CD4-positive, alpha-beta T cell treated with Interleukin-1 beta for 1 hour (primary cell): ENCODE measurements around the gene ASCC3.

Source experiments
- DNase-seq, 2 donors: peaks; one replicate each; pipeline ENCODE4 v3.0.0-alpha.2; 2020 to 2022

ASCC3 gene

DNA sequence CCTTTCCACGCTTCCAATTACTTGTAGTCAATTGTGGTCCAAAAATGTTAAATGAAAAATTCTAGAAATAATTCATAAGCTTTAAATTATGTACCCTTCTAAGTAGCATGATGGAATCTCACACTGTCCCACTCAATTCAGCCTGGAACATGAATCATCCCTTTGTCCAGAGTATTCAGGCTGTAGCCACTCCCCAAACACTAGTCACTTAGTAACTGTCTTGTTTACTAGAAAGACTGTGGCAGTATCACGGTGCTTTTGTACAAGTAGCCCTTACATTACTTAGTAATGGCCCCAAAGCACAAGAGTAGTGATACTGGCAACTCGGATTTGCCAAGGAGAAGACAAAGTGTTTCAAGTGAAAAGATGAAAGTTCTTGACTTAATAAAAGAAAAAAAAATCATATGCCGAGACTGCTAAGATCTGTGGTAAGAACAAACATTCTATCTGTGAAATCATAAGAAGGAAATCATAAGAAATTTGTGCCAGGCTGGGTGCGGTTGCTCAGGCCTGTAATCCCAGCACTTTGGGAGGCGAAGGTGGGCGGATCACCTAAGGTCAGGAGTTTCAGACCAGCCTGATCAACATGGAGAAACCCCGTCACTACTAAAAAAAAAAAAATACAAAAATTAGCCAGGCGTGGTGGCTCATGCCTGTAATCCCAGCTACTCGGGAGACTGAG is 247.9 kb downstream of the ASCC3 start:
- no peak for DNase-seq

DNA sequence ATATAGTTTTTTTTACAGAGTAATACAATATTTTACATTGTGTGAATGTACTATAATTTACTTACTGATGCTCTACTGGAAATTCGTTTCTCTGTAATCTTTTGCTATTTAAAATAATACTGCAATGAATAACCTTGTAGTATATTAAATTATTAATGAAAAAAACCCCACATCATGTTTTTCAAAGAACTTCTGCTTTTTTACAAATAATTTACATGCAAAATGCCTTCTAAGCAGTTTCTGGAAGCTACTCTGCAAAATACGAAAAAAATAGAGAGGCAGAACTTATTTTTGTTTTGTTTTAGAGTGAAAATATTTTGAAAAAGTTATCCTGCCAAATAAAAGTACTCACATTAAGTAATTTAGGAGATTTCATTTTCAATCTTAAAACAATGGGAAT is 250.6 kb downstream of the ASCC3 start:
- no peak for DNase-seq

GRCh38 chr6:100627911-100628758 is 253.0 kb downstream of the ASCC3 start:
- no peak for DNase-seq

DNA sequence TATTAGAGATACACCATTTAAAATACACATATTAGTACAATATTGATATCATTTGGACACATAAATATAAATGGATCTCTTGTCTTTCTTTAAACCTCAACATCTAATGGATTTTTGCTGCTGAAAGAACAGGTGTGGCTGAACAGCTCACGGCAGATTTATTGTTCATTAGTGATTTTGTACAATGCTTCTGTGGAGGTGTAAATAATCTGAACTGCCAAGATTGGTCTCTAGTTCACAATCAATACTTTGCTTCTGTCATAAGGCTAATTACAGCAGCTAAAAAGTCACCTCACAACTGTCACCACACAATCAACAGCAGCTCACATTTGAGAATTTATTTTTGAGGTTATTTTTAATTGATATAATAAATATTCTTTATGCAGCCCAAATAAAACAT is 254.4 kb downstream of the ASCC3 start:
- no peak for DNase-seq

- DNase-seq: no peak
Measured at GRCh38 chr6:100622907-100623692, 258.0 kb downstream of the ASCC3 start.

GRCh38 chr6:100620085-100620840 is 260.9 kb downstream of the ASCC3 start:
- DNase-seq: no peak

DNA sequence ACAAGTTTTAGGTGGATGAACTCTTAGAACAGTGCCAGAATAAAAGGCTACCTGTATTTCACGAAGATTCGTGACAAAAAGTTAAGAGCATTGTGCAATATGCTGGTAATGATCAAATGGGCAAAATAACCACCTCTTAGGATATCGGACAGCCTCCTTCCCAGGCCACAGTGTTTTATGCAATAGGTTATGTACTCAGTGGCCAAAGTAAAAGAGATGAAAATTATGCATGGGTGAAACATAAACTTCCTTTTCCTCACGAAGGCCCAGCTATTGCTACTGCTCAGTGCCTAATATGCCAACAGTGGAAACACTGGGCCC is 262.8 kb downstream of the ASCC3 start:
- no peak for DNase-seq

DNA sequence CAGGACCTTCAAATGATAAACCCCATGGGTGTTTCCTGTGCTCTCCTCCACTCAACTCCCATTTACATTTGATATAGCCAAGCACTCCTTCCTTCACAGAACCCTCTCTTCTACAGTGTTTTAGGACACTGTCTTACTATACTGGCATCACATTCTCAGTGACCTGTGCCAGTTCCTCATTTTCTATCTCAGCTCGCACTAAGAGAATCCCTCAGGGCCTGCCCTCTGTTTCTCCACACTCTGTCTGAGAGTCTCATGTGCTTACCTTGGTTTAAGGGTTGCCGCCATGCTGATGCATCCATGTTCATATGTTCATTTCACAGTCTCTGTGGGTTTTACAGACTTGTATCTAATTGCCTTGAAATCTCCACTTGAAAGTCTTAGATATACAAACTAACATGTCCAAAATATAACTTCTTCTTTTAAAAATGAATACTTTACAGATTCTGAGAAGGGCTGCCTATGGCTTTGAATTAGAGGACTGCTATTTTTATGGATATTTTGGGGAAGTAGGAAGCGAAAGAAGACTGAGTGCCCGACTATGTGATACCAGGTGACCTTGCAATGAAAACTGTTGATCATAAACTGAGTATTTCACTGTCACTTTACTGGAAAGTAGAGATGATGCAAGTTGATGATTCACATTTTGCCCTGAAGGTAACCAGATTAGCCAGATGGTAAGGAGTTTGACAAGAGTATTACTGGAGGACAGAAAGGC is 263.3 kb downstream of the ASCC3 start:
- DNase-seq: no peak

DNA sequence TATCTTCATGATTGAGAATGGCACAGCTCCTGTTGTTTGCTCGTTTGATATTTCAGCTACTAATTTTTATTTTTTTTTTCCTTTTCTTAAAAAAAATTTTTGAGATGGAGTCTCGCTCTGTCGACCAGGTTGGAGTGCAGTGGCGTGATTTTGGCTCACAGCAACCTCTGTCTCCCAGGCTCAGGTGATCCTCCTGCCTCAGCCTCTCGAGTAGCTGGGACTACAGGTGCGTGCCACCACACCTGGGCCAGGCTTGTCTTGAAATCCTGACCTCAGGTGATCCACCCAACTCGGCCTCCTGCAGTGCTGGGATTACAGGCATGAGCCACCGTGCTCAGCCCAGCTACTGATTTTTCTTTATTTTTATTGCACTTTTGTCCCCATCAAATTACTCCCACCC is 266.2 kb downstream of the ASCC3 start:
- no peak for DNase-seq

- DNase-seq: no peak
Measured at GRCh38 chr6:100614386-100614785, 266.7 kb downstream of the ASCC3 start.

- DNase-seq: no peak
Measured at GRCh38 chr6:100613656-100614055, 267.5 kb downstream of the ASCC3 start.

DNA sequence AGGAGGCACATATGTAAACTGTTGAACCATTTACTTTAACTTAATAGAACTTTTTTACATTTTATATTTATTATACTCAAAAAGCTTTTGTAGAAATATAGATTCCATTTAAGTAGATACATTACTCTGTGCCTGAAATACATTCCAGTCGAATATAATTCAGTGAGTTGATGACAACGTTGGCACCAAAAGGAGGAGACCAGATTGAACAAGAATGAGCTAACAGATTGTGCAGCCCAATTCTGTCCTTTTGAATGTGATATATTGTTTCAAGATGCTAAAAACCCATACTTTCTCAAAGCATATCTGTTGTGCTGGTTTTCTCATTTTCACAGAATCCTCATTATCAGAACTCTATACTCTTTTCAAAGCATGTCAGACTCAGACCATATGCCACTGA is 269.0 kb downstream of the ASCC3 start:
- no peak for DNase-seq

- DNase-seq: no peak
Measured at GRCh38 chr6:100599088-100599770, 281.9 kb downstream of the ASCC3 start.

DNA sequence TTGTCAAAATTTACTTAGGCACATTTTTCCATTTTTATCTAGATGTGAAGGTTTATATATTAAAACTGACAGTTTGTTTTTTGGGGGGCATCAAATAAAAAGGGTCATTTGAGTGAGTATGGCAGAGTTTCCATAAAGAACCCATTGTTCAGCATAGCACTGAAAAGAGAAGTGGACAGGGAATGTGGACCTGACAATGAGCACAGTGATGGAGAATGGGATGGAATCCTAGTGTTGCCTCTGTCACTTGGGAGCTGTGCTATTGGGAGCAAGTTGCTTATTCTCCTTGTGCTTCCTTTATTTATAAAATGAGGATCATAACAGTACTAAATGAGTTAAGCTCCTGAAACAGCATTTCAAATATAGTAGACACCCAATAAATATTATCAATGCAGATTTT is 285.7 kb downstream of the ASCC3 start:
- DNase-seq: no peak

DNA sequence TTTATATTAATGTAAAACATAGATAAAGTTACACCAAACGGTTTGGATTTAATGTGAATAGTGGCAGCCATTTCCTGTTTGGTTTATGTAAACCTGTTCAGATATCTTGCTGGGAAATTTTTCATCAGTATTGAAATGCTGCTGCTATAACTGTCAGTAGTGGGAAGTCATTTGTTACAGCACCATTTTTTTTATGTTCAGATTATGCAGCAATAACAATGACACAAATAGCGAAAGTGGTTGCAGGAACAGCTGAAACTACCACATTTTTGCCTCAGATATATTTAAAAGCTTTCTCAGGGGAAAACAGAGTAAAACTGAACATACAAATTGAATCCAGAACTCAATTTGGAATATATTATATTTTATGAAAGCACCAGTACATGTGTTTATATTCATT is 287.6 kb downstream of the ASCC3 start:
- no peak for DNase-seq

- no peak for DNase-seq
Measured at GRCh38 chr6:100592929-100593328, 288.2 kb downstream of the ASCC3 start.

DNA sequence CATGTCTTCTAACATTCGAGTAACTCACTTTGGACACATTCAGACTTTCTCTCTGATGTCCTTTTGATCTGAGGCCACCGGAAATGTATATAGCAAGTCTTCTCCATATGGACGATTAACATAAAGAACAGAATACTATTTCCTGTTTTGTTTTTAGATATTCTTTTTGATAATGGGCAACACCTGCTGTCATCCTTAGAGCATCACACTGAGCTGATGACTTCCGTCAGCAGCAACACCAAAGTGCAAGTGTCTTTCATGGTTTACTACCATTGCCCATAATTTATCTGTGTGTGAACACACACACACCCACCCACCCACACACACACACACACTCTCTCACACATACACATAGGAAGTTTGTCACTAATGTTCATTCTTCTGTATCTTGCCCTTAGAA is 303.7 kb downstream of the ASCC3 start:
- no peak for DNase-seq

GRCh38 chr6:100575921-100576320 is 305.2 kb downstream of the ASCC3 start:
- DNase-seq: no peak

- no peak for DNase-seq
Measured at GRCh38 chr6:100574836-100575235, 306.3 kb downstream of the ASCC3 start.

DNA sequence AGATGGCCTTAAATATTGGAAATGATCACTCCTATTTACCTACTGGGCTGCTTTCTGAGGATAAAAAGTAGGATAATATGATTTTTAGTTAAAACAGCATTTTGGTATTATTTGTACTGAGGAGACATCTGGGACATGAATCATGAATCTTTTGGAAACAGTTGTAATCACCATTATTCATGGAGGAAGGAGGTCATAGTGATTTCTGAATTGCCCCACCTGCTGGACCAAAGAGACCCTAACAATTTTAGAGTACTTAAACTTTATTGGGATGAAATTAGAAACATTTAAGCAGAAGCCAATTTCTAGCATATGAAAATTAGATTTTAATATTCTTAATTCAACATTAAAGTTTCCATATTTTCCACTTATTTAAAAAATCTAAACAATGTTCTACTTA is 308.0 kb downstream of the ASCC3 start:
- DNase-seq: no peak

DNA sequence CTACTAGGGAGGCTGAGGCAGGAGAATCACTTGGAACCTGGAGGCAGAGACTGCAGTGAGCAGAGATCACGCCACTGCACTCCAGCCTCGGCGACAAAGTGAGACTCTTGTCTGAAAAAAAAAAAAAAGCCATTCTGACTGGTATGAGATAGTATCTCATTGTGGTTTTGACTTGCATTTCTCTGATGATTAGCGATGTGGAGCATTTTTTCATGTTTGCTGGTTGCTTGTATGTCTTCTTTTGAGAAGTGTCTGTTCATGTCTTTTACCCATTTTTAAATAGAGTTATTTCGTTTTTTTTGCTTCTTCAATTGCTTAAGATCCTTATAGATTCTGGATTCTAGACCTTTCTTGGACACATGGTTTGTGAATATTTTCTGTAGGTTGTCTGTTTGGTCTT is 312.9 kb downstream of the ASCC3 start:
- no peak for DNase-seq

- no peak for DNase-seq
Measured at GRCh38 chr6:100566563-100566962, 314.6 kb downstream of the ASCC3 start.
